Loucy (cell line): Measurements from ENCODE around the gene BNIP3.

Experiments
- H2AFZ ChIP-seq: fragments of 200-600 bp; sonication (generic); 2 replicates; pipeline ENCODE4 v1.6.0; 2016; ENCODE audit warnings: antibody characterized with exemption, mild to moderate bottlenecking, low read length, moderate library complexity
- H3F3A ChIP-seq: fragments of 200-600 bp; 2 replicates; pipeline ENCODE4 v1.6.0; 2016; ENCODE audit warnings: antibody characterized with exemption, low read depth, mild to moderate bottlenecking
- H3K27me3 ChIP-seq: fragments of 200-600 bp; sonication (generic); 2 replicates; pipeline ENCODE4 v1.6.1; 2014; ENCODE audit warnings: low read length, mild to moderate bottlenecking; ENCODE audit not compliant: insufficient read depth, poor library complexity, severe bottlenecking
- H3K36me3 ChIP-seq: fragments of 200-600 bp; sonication (generic); 2 replicates; pipeline ENCODE4 v1.6.1; 2016; ENCODE audit warnings: low read length; ENCODE audit not compliant: insufficient read depth
- H3K4me1 ChIP-seq: fragments of 200-600 bp; sonication (generic); 2 replicates; pipeline ENCODE4 v1.5.1; 2014; ENCODE audit warnings: low read length, mild to moderate bottlenecking; ENCODE audit not compliant: insufficient read depth, poor library complexity, severe bottlenecking
- H3K4me2 ChIP-seq: fragments of 200-600 bp; sonication (generic); 2 replicates; pipeline ENCODE4 v1.6.0; 2014; ENCODE audit warnings: antibody characterized with exemption, low read length, low read depth, mild to moderate bottlenecking; ENCODE audit not compliant: poor library complexity, severe bottlenecking
- H3K4me3 ChIP-seq: fragments of 200-600 bp; sonication (generic); 2 replicates; pipeline ENCODE4 v1.5.1; 2014; ENCODE audit warnings: low read length, mild to moderate bottlenecking, mixed read lengths; ENCODE audit not compliant: poor library complexity, severe bottlenecking
- H3K79me2 ChIP-seq: fragments of 200-600 bp; sonication (generic); 2 replicates; pipeline ENCODE4 v1.6.1; 2014; ENCODE audit warnings: low read length; ENCODE audit not compliant: insufficient read depth
- H3K9ac ChIP-seq: fragments of 200-600 bp; sonication (generic); 2 replicates; pipeline ENCODE4 v1.6.0; 2014; ENCODE audit warnings: mild to moderate bottlenecking, low read depth, low read length, moderate library complexity; ENCODE audit not compliant: poor library complexity, severe bottlenecking
- H3K9me2 ChIP-seq: fragments of 200-600 bp; sonication (generic); replicated peaks from 2 replicates; pipeline ENCODE4 v1.6.1; 2016; ENCODE audit warnings: low read depth, low read length, mixed read lengths
- H3K9me3 ChIP-seq: fragments of 200-600 bp; sonication (generic); 2 replicates; pipeline ENCODE4 v1.6.1; 2014; ENCODE audit warnings: mild to moderate bottlenecking, antibody characterized with exemption, low read length, low read depth; ENCODE audit not compliant: insufficient read depth
- H4K20me1 ChIP-seq: fragments of 200-600 bp; sonication (generic); 2 replicates; pipeline ENCODE4 v1.6.0; 2014; ENCODE audit warnings: antibody characterized with exemption, low read length, mild to moderate bottlenecking; ENCODE audit not compliant: insufficient read depth, poor library complexity, severe bottlenecking
- EZH2phosphoT487 ChIP-seq: fragments of 200-600 bp; IDR thresholded peaks from 2 replicates; pipeline ENCODE4 v1.6.1; 2018; ENCODE audit warnings: antibody characterized with exemption, mild to moderate bottlenecking, moderate library complexity, borderline replicate concordance
- TF ChIP-seq, protein P1 (sequence below): fragments of 200-600 bp; sonication (generic); conservative IDR thresholded peaks from 2 replicates; pipeline ENCODE4 v1.5.1; 2014; ENCODE audit warnings: mild to moderate bottlenecking, antibody characterized with exemption, low read length

The BNIP3 gene

DNA sequence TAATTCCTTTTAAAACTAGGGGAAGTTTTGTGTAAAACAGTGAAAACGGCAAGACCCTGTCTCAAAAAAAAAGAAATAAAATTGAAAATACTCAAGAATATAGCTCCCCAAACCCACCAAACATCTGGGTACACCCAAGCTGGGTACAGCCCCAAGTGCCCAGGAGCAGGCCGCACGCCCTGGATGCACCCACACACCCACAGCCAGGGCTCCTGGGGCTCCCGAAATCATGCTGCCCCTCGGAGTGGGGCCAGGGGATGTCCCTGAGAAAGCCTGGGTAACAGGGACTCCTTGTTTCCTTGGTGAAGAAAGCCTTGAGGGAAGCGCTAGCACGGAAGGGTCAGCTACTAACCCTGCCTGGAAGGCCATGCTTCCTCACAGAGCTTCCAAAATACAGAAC, 10.1 kb downstream of the BNIP3 start:
- Histone ChIP-seq H3K27me3 (no peaks in the 10 kb centered on the region), H3F3A (no peaks in the 10 kb centered on the region), H3K4me1 (peaks cover 20% of the 10 kb centered on the region), H3K36me3 (no peaks in the 10 kb centered on the region), H3K4me3 (no peak overlapping the region), H4K20me1 (no peaks in the 10 kb centered on the region), H2AFZ (no peak overlapping the region), H3K9me3 (no peaks in the 10 kb centered on the region), H3K79me2 (no peaks in the 10 kb centered on the region), H3K9ac (no peak overlapping the region), H3K4me2 (no peak overlapping the region), H3K9me2 (no peaks in the 10 kb centered on the region)
- no peak for TF ChIP-seq EZH2phosphoT487
- TF ChIP-seq, protein P1, sequence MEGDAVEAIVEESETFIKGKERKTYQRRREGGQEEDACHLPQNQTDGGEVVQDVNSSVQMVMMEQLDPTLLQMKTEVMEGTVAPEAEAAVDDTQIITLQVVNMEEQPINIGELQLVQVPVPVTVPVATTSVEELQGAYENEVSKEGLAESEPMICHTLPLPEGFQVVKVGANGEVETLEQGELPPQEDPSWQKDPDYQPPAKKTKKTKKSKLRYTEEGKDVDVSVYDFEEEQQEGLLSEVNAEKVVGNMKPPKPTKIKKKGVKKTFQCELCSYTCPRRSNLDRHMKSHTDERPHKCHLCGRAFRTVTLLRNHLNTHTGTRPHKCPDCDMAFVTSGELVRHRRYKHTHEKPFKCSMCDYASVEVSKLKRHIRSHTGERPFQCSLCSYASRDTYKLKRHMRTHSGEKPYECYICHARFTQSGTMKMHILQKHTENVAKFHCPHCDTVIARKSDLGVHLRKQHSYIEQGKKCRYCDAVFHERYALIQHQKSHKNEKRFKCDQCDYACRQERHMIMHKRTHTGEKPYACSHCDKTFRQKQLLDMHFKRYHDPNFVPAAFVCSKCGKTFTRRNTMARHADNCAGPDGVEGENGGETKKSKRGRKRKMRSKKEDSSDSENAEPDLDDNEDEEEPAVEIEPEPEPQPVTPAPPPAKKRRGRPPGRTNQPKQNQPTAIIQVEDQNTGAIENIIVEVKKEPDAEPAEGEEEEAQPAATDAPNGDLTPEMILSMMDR, result no peak

DNA sequence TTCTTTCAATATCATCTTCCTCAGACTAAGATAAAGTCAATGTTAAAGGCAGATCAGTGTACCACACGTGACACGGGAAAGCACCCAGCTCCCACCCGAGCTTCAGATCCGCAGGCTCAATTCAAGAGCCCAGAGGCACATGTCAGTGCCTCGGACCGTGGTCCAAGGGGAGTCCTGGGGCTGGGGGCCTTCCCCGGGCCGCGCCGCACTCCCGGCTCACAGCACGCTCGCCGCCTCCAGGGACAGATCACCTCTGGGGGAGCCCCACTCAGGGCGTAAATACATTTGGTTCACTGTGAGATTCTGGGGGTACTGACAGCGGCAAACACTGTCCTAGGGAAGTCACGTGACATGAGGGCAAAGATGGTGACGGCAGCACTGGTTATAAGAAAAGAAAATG, 10.8 kb downstream of the BNIP3 start:
- Histone ChIP-seq H3K9me3 (no peaks in the 10 kb centered on the region), H3F3A (no peaks in the 10 kb centered on the region), H3K9me2 (no peaks in the 10 kb centered on the region), H2AFZ (no peak overlapping the region), H4K20me1 (no peaks in the 10 kb centered on the region), H3K4me2 (no peak overlapping the region), H3K27me3 (no peaks in the 10 kb centered on the region), H3K4me3 (no peak overlapping the region), H3K79me2 (no peaks in the 10 kb centered on the region), H3K4me1 (peaks cover 20% of the 10 kb centered on the region), H3K9ac (no peak overlapping the region), H3K36me3 (no peaks in the 10 kb centered on the region)
- TF ChIP-seq, protein P1, result no peak
- TF ChIP-seq EZH2phosphoT487, result no peak

DNA sequence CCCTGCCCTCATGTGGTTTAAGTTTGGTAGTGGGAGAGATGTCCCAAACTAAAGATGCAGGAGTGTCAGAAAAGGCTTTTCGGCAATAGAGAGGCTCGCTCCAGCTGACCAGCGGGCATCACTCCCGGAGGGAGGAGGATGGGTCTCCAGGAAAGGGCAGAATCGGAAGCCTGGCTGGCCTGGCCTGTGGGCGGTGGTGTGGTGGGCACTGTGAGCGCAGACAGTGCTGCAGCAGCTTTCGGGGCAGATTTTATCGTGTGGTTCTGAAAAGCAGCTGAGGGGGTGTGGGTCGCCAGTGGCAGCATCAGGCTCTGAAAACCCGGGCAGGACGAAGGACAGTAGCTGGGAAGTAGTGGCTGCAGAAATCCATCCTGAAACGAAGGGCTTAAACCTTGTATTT, 12.8 kb downstream of the BNIP3 start:
- no peak for TF ChIP-seq EZH2phosphoT487
- TF ChIP-seq, protein P1, result no peak
- H3K4me1 ChIP-seq, result peaks cover 20% of the 10 kb centered on the region
- no peaks in the 10 kb centered on the region for H3K9me3 ChIP-seq
- no peaks in the 10 kb centered on the region for H4K20me1 ChIP-seq
- H3K27me3 ChIP-seq, result no peaks in the 10 kb centered on the region
- no peak overlapping the region for H2AFZ ChIP-seq
- no peak overlapping the region for H3K4me3 ChIP-seq
- no peaks in the 10 kb centered on the region for H3K79me2 ChIP-seq
- H3K36me3 ChIP-seq, result no peaks in the 10 kb centered on the region
- no peak overlapping the region for H3K4me2 ChIP-seq
- no peaks in the 10 kb centered on the region for H3F3A ChIP-seq
- H3K9ac ChIP-seq, result no peak overlapping the region
- H3K9me2 ChIP-seq, result no peaks in the 10 kb centered on the region
